Measurements from ENCODE around the gene GOLGA8Q.
"Not testable (repeated sequence)": the region's sequence is repeated elsewhere in the genome, so short reads cannot be mapped to it uniquely, and the experiment has no call there.

The GOLGA8Q gene, protein sequence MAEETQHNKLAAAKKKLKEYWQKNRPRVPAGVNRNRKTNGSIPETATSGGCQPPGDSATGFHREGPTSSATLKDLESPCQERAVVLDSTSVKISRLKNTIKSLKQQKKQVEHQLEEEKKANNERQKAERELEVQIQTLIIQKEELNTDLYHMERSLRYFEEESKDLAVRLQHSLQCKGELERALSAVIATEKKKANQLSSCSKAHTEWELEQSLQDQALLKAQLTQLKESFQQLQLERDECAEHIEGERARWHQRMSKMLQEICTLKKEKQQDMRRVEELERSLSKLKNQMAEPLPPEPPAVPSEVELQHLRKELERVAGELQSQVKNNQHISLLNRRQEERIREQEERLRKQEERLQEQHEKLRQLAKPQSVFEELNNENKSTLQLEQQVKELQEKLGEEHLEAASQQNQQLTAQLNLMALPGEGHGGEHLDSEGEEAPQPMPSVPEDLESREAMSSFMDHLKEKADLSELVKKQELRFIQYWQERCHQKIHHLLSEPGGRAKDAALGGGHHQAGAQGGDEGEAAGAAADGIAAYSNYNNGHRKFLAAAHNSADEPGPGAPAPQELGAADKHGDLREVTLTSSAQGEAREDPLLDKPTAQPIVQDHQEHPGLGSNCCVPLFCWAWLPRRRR

DNA sequence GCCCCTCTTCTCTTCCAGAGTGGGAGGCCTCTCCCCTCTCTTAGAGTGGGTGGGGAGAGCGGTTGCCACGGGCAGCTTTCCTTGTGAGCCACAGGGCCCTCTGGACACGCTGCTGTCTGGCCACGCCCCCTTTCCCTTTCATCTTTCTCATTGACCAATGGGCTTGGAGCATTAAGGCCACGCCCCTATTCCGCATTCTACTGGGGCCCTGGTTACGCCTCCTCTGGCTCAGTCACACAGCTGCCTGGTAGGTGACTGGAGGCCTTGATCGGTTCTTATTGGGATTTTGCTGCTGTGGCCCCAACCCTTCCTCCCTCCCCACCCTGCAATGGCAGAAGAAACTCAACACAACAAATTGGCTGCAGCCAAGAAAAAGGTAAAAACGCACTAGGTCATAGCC is at the start of gene GOLGA8Q:
Gene GOLGA8Q (plus strand): TSS at position 301 of the 400 bp plus-strand sequence. CDS start 28 bp downstream, at position 329.
- DNase-seq = not testable (repeated sequence)

DNA sequence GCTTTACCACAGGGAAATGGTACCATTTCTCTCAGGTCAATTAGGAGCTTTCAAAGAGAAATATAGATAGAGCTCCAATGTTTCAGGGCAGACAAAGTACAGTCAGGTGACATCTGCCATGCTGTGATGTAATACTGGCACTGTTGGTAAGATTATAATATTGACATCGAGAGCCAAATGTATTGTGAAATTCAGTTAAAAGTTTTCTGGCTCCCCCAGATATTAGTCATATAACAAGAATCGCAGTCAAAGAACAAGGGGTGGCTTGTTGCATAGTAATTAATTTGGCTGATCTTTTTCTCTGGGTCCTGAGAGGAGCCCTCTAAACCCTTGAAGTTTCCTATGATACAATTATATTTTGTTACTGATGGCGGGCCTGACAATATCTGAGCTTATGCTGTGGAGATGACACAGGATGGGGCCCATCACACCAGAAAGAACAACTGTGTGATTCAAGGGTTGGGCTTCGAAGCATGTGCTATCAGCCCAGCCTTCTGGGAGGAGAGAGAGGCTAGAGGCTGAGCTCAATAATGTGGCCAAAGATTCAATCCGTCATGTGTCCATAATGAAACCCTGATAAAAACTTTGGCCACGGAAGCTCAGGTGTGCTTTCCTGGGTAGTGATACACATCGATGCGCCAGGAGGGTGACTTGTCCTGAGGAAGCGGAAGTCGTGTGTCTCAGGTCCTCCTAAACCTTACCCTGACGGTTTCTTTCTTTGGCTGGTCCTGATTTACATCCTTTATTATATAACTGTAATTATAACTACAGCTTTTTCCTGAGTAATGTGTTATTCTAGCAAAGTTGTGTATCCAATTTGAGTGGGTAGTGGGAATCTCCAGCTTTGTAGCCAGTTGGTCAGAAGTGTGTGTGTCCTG is 48.7 kb upstream of the GOLGA8Q start:
- not testable (repeated sequence) for DNase-seq

DNA sequence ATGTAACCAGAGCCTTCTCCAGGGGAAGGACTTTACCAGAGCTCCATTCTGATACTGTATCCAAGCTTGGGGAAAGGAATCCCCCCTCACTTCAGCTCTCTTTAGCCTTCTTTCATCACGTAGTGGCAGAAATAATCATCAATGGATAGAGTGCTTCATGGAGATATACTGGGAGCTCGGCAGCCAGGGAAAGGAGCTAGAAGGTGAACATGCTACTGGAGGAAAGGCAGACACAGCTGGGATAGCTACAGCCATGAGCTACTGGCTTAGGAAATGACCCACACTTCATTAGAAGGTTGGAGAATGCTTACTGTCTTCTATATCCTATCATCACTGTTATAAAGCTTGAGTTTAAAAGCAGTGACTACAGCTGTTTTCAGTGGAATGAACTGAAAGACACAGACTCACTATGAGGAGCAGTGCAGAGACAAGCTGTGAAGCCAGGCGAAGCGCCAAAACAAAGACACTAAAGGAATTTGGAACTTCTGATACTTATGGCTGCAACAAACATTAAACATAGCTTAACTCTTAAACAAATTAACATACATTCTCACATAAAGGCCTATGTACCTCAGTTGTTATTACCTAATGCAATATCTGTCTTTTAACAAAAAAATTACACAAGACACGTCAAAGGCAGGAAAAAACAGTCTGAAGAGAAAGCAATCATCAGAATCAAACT is 47.5 kb upstream of the GOLGA8Q start:
- DNase-seq = not testable (repeated sequence)

DNA sequence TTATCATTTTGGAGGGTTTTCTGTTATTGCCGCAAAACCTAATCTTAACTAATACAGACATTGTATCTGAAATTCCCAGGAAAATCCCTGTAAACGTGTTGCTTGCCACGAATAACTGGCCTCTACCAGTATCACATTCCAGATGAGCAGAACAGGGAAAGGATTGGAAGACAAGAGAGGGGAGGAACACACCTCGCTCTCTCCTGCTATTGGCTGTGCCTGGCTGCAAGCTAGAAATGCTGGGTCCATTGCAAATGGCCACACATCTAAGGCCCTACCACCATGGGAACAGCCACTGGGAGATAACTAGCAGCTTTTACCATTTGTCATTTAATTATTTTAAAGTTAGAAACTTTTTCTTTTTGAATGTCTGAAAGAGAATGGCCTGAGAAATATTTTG is 37.3 kb upstream of the GOLGA8Q start:
- DNase-seq = not testable (repeated sequence)

DNA sequence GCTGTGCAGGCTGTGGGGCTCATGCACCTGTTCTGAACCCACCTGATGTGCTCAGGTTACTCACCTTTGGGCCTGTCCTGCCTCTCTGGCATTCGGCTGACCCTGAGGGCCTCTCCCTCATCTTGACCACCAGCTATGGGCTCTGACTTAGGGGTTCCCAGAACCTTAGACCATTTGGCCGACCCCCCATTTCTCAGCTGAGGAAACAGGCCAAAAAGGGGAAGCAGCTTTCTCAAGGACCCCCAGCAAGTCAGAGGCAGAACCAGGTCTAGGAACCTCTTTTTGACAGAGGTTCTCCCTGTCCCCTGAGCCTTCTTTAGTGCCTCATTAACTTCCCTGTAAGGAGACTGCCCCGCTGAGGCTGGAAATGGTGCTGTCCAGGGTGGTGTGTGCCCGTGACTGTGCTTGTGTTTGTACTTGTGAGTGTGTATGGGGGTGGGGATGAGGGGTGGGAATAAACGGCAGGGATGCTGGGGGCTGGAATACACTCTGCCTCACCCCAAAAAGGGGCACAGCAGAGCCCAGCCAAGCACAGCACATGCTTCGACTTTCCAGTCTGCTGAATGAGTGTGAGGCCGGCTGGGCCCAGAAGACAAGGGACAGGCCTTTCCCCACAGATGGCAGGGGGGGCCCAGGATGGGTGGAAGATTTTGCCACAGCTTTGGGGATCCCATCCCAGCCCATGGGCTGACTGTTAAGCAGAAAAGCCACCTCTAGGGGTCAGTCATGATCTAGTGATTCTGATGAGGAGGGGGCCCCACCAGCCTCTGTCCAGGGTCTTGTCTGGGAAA is 28.2 kb upstream of the GOLGA8Q start:
- not testable (repeated sequence) for DNase-seq

DNA sequence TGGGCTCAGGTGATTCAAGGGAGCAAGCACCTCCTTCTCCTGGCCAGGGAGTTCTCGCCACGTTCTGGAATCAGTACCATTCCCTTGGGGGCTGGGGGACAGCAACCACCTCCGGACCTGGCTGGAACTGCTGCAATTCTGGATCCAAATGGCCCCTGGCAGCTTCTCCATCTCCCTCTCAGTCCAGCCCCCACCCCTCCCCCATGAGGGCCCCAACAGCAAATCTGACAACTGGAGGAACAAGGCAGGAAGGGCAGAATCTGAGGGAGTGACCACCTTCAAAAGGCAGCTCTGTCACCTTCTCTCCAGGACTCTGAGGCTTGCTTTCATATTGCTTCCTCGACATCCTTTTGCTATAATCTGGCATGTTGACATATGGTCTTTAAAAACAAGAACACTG is 25.9 kb upstream of the GOLGA8Q start:
- DNase-seq = not testable (repeated sequence)

DNA sequence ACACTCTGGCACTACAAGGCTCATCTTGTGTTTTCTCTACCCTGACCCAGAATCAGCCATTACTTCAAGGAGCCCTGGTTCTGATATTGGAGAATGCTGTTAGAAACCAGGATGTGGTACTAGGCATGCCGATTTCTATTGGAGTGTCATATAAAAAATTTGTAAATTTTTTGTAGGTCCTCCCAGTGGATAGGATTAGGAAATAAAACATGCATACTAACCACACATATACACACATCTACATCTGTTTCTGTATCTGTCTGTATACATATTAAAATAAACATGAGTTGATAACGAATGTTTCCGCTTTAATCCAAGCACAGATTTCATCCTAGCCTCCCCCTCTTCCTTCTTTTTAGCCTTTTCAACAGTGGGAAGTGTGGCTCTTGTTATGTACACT is 22.8 kb upstream of the GOLGA8Q start:
- DNase-seq = not testable (repeated sequence)

DNA sequence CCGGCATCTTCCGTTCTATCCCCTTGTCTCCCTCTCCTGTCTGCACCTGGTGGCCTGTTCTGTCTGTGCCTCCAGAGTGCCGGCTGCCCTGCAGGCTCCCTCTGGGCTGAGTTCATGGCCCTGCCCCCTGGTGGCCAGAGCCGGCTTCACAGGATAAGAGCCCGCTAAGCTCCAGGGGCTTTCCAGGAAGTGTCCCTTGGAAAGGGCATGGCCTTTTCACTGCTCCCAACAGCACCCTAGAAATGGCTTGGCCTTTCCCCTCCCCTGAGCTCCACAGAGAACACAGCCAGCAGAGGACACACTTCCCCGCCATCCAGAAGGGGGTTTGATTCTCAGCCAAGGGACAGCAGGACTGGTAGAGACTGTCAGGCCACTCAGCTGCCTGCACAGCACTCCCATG is 15.1 kb downstream of the GOLGA8Q start:
- not testable (repeated sequence) for DNase-seq

DNA sequence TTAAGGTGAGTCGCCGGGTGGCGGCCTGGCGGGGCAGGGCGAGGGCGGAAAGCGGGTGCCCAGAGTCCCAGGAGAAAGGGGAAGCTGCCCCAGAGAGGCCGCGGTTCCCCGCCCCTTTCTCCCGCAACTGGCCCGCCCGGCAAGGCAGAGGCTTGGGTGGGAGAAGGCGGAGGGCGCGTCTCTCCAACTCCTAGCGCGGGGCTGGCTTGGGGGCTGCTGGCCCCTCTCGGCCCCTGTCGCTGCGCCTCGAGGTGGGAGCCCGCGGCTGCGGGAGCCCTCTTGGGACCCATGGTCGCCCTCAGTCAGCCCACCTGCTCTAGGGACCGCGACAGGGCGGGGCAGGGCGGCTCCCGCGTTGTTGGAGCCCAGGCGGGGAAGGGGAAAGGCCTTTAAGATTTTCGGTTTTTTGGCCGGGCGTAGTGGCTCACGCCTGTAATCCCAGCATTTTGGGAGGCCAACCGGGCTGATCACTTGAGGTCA is 21.2 kb downstream of the GOLGA8Q start:
- DNase-seq = not testable (repeated sequence)

DNA sequence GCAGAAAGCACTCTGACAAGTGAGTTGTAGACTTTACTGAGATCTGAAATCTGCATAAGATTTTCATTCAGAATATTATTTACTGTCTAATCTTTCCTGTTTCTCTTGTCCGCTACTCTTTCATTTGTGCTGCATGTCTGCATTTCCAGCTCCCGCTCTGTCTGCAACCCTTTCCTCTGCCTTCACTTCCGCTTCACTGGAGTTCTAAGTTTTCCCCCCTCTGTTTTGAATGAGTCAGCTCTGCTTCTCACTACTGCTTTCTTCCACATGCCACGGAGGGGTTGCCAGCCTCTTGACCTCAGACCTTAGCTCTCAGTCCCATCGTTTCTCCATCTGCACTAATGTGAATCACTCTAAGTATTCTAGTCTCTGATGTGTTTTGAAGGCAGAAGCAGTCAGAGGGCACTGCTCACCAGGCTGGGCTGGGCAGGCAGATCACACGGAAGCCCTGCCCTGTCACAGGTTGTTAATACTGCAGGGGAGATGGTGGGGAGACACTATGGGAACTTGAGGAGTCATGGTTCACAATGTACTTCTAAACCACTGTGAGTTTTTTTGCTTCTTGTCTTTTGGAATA is 27.6 kb downstream of the GOLGA8Q start:
- DNase-seq = not testable (repeated sequence)

DNA sequence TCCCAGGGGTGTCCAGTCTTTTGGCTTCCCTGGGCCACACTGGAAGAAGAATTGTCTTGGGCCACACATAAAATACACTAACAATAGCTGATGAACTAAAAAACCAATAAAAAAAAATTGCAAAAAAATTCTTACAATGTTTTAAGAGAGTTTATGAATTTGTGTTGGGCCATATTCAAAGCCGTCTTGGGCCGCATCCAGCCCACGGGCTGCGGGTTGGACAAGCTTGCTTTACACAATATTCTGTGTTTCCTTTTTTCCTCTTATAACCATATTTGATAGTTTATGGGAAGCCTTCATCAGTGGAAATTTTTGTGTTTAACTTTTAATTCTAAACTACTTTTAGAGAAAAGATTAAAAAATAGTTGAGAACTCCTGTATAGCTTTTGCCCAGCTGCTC is 28.9 kb downstream of the GOLGA8Q start:
- DNase-seq = not testable (repeated sequence)

DNA sequence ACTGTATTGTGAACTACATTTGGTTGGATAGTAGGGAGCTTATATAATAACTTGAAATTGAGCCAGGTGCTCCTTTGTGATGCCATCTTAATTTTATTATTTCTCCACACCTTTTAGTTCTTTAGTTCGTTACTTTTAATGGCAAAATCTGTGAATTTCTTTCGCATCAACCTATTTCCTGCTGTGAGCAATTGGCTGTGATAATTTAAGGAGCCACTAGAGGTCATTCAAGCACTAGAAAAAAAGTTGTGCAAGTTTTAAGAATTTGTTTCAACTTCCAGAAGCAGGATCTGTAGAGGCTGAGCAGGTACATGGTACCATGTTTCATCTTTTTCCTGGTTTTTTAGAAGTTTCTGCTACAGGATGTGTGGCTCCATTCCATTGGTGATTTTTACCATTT is 47.1 kb downstream of the GOLGA8Q start:
- not testable (repeated sequence) for DNase-seq

DNA sequence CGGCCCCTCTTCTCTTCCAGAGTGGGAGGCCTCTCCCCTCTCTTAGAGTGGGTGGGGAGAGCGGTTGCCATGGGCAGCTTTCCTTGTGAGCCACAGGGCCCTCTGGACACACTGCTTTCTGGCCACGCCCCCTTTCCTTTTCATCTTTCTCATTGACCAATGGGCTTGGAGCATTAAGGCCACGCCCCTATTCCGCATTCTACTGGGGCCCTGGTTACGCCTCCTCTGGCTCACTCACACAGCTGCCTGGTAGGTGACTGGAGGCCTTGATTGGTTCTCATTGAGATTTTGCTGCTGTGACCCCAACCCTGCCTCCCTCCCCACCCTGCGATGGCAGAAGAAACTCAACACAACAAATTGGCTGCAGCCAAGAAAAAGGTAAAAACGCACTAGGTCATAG is 51.9 kb downstream of the GOLGA8Q start, which contains the start of gene GOLGA8H:
Gene GOLGA8H (plus strand): TSS at position 233 of the 400 bp plus-strand sequence. CDS start 98 bp downstream, at position 331.
- not testable (repeated sequence) for DNase-seq

Measured in MV-4-11 (cell line).